Measurements from ENCODE around the gene BMS1.
"Not testable (repeated sequence)": the region's sequence is repeated elsewhere in the genome, so short reads cannot be mapped to it uniquely, and the experiment has no call there.

The BMS1 gene

DNA sequence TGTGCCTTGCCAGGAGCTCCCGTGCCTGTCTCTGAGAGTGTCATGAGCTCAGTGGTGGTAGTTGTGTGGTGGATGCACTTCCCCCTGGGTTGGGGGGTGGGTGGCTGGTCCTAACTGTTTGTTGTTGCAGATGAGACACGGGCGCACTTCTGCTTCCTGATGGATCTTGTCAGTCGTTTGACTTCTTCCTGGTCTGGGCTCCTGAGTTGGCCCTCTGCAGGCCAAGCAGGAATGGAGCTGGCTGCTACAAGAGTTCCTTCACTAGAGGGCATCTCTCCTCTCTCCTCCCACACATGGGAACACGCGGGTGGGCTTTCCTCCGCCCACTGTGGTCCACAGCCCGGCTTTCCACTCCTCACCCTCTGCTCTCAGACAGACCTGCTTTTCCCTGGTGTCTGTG lies 82.0 kb downstream of the BMS1 start:
- no peak for DNase-seq (ENCODE audit: extremely low read depth, low read depth)
- TF ChIP-seq, protein P1, sequence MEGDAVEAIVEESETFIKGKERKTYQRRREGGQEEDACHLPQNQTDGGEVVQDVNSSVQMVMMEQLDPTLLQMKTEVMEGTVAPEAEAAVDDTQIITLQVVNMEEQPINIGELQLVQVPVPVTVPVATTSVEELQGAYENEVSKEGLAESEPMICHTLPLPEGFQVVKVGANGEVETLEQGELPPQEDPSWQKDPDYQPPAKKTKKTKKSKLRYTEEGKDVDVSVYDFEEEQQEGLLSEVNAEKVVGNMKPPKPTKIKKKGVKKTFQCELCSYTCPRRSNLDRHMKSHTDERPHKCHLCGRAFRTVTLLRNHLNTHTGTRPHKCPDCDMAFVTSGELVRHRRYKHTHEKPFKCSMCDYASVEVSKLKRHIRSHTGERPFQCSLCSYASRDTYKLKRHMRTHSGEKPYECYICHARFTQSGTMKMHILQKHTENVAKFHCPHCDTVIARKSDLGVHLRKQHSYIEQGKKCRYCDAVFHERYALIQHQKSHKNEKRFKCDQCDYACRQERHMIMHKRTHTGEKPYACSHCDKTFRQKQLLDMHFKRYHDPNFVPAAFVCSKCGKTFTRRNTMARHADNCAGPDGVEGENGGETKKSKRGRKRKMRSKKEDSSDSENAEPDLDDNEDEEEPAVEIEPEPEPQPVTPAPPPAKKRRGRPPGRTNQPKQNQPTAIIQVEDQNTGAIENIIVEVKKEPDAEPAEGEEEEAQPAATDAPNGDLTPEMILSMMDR (IDR thresholded peaks at IDR 0.05; ENCODE audit: low read depth, low read length) = peak; percentile 31

DNA sequence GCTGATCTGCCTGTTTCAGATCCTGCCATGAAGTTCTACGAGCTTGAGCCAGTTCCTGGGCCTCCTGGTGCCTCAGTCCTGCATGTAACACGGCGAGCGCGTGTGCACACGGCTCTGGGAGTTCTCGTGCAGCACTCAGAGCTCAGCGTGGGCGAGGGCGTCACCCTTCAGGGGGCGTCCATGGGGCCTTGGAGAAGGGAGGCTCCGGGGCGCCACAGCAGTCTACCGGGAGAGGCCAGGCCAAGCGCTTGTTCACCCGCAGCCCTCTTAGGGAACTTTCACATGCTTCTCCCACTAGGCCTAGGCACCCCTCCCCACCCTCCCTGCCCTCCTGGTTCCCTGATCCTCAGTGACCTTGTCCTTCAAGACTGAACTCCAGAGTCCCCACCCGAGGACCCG lies 83.1 kb downstream of the BMS1 start:
- no peak for DNase-seq (ENCODE audit: extremely low read depth, low read depth)
- TF ChIP-seq, protein P1 (IDR thresholded peaks at IDR 0.05; ENCODE audit: low read depth, low read length) = no peak

DNA sequence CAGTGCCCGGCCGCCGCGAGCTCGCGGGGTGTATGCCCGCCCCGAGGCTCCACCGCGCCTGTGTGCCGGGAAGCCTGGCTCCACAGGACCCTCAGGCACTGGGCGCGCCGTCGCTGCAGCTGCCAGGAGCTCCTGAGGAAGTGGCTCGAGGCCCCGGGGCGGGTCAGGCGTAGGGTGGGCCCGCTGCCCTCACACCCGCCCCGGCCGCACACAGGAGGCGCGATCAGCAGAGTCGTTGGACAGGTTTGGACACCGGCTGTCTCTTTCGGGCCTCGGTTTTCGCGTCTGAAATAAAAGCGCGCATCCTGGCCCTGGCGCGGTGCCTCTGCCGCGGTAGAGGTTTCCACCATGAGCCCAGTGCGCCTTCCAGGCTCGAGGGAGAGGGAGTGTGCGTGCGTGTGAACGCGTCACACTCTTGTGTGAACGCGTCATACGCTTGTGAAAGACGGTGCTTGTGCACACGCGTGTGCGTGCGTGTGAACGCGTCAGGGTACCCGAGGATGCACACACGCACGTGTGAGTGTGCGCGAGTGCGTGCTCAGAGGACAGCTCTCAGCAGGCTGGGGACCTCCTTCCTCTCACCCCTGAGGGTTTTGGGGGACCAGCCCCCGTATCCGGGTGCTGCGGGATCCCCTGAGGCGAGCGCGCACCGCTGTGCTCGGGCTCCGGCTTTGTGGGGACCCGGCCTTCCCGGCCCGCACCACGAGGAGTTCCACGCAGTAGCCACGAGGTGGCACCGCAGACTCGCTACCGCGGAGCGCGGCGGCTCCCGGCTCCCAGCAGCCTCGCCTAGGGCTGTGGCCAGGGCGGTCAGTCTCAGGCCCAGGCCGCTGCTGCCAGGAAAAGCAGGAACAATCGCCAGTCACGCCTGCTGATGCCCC lies 83.8 kb downstream of the BMS1 start:
- TF ChIP-seq, protein P1 (IDR thresholded peaks at IDR 0.05; ENCODE audit: low read depth, low read length) = peak; percentile 66
- DNase-seq (ENCODE audit: extremely low read depth, low read depth) = peak; percentile 32

DNA sequence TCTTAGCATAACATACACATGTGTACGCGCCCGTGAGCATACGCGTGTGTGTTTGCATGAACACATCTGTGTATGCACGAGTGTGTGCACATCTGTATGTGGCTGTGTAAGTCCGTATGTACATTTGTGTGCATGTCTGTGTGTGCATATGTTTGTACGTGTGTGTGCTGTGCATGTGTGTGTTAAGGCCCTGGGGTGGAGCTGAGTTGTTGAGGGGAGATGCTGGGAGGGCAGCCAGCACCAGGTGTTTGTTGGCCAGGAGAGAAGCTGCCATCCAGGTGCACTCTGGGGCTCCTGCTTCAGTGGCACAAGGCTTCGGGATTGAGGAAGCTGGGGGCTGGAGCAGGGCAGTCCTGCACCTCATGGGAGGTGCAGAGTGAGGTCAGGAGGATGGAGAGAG lies 85.0 kb downstream of the BMS1 start:
- DNase-seq (ENCODE audit: extremely low read depth, low read depth) = no peak
- TF ChIP-seq, protein P1 (IDR thresholded peaks at IDR 0.05; ENCODE audit: low read depth, low read length) = no peak

DNA sequence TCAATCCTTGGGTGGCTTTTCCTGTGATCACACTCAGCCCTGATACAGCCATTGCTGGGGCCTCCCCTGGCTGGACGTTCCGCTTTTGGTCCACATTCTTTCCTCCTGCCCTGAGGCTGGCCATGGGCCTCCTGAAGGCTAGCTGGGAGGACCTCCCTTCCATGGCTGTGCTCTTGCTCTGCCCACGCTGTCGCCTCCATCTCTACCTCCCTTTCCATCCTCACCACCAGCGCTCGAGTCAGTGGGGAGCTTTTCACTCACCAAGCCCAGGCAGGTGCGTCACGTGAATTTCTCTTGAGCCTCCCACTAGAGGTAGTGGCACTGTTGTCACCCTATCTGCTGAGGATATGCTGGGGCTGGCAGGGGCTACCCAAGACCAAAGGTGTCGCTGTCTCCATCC lies 85.9 kb downstream of the BMS1 start:
- DNase-seq (ENCODE audit: extremely low read depth, low read depth) = no peak
- TF ChIP-seq, protein P1 (IDR thresholded peaks at IDR 0.05; ENCODE audit: low read depth, low read length) = no peak

DNA sequence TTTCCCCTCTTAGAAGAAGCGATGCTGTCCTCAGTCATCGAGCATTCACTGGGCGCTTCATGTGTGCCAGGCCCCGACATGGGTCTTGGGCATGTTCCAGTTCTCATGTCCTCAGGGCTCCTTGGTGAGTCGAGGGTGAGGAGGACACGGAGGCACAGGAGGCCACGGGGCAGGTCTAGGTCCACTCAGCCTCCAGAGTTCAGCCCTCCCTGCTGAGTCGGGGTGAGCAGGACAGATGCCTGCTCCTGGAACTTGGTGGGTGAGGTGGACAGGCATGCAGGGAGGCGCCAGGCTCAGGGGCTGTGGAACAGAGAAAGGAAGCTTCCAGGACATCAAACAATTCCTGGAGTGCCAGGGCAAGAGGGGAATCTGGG lies 87.4 kb downstream of the BMS1 start:
- TF ChIP-seq, protein P1 (IDR thresholded peaks at IDR 0.05; ENCODE audit: low read depth, low read length) = no peak
- no peak for DNase-seq (ENCODE audit: extremely low read depth, low read depth)

DNA sequence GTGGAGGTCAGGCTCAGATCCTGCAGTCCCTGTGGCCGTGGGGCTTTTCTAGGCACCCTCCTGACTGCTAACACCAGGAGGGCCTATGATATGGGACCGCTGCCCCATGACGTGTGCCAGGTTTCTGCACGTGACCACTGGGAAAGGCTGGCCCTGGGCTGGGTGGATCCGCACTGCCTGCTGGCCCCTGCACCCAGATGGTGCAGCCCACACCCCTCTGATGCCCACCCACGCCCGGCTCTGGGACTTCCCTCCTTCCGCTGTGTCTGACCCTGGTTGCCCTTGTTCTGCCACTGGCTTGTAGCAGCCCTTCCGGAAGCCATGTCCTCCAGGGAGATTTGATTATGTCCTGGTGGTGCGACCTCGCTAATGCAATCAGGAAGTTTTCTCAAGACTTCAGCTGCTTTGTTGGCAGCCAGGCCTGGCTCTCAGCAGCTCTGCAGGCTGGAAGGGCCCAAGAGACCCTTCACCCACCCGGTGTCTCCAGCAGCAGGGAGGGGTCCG lies 88.6 kb downstream of the BMS1 start:
- not testable (repeated sequence) for DNase-seq (ENCODE audit: extremely low read depth, low read depth)

DNA sequence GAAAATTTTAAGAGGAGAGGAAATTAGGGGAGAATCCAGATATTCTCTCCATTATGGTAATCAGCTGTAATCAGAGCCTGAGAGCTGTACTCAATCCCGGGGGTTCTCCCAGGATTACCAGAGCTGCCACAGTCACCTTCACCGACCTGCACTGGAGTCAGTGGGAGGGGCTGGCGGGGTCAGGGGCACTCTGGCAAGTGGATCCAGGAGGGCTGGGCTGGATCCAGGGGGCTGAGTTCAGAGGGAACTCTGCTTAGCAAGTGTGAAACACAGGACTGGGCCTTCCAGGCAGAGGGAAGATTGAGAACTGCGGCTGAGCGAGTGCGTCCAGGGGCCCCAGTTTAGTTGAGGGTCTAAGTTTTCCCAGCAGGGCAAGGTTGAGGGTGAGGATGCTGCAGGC lies 89.2 kb downstream of the BMS1 start:
- DNase-seq (ENCODE audit: extremely low read depth, low read depth) = no peak

More for the DNA sequence above, 89.2 kb downstream of the BMS1 start:
- TF ChIP-seq, protein P1 (IDR thresholded peaks at IDR 0.05; ENCODE audit: low read depth, low read length) = no peak
